Measurements from ENCODE around the gene SAXO1.

DNA sequence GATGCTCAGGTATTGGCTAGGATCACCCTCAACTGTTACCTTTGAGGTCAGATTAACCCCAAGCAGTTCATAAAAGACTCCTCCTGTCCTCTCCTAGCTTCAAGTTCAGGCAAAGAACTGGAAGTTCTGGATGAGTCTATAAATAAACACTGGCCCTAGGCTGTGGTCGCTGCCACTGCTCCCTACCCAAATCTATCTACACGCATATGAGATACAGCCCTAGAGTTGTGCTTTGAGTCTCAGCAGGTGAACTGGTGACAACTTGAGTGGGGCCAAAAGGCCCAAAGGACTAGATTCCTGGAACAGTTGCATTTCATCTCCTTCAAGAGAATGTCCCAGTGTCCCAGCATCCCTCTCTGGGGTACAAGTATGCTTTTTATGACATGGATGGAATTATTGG, 62.6 kb downstream of the SAXO1 start:
- TF ChIP-seq YY1 (IDR thresholded peaks at IDR 0.05; ENCODE audit: insufficient read depth, insufficient read length) = no peak
- no peak for TF ChIP-seq ZNF274 (IDR thresholded peaks at IDR 0.05; ENCODE audit: low read depth, low read length)
- TF ChIP-seq SUZ12 (IDR thresholded peaks at IDR 0.05; ENCODE audit: extremely low read depth, insufficient read depth, insufficient read length) = no peak

Data from NT2/D1 (cell line).